HG02759 (cell line): ENCODE measurements around the gene MED16.
"Not testable (repeated sequence)": the region's sequence is repeated elsewhere in the genome, so short reads cannot be mapped to it uniquely, and the experiment has no call there.

Source experiments
- ATAC-seq: cut with Tn5 transposase; IDR thresholded peaks from one replicate; pipeline ENCODE4 v1.9.1; 2021; ENCODE audit warnings: mild to moderate bottlenecking, moderate library complexity; ENCODE audit not compliant: unreplicated experiment

Gene MED16

GRCh38 chr19:911197-912033, 18.4 kb upstream of the MED16 start:
- no peak for ATAC-seq

- no peak for ATAC-seq
Measured at GRCh38 chr19:907183-907853, 14.3 kb upstream of the MED16 start.

- ATAC-seq = no peak
Measured at GRCh38 chr19:906480-906879, 13.5 kb upstream of the MED16 start.

GRCh38 chr19:904545-904944, 11.6 kb upstream of the MED16 start:
- no peak for ATAC-seq

GRCh38 chr19:903266-903797, 10.3 kb upstream of the MED16 start:
- no peak for ATAC-seq

GRCh38 chr19:902446-903226, 9.6 kb upstream of the MED16 start:
- ATAC-seq = no peak

GRCh38 chr19:902093-902370, 9.0 kb upstream of the MED16 start:
- ATAC-seq = no peak

GRCh38 chr19:901216-902092, 8.5 kb upstream of the MED16 start:
- ATAC-seq = no peak

- no peak for ATAC-seq
Measured at GRCh38 chr19:900302-901111, 7.5 kb upstream of the MED16 start.

GRCh38 chr19:900043-900301, 7.0 kb upstream of the MED16 start:
- ATAC-seq = no peak

GRCh38 chr19:899336-900042, 6.5 kb upstream of the MED16 start:
- ATAC-seq = no peak

- no peak for ATAC-seq
Measured at GRCh38 chr19:898663-899062, 5.7 kb upstream of the MED16 start.

GRCh38 chr19:897442-898039, 4.6 kb upstream of the MED16 start:
- ATAC-seq = no peak

- ATAC-seq = no peak
Measured at GRCh38 chr19:896999-897398, 4.0 kb upstream of the MED16 start.

GRCh38 chr19:896434-896833, 3.4 kb upstream of the MED16 start:
- no peak for ATAC-seq

GRCh38 chr19:892243-892893, 619 bp downstream of the MED16 start:
- no peak for ATAC-seq

GRCh38 chr19:891421-892200, 1.4 kb downstream of the MED16 start:
- ATAC-seq = not testable (repeated sequence)

GRCh38 chr19:890831-891230, 2.2 kb downstream of the MED16 start:
- ATAC-seq = no peak
